Fibroblast of lung (primary cell): ENCODE measurements around the gene ZNF512B.

Experiments
- CTCF ChIP-seq, 2 donors: IDR thresholded peaks in 1 of 2; conservative IDR thresholded peaks in 1 of 2; 1 replicate in 1 of 2; 2 replicates in 1 of 2; pipeline ENCODE4 v1.5.1; 2011 to 2012; ENCODE audit warnings: low read length in 2 of 2, control low read depth in 1 of 2, inconsistent platforms in 1 of 2, low read depth in 1 of 2, mild to moderate bottlenecking in 1 of 2
- EZH2 ChIP-seq: IDR thresholded peaks from 2 replicates; pipeline ENCODE4 v1.5.1; 2012; ENCODE audit warnings: low read length, control low read depth, mild to moderate bottlenecking; ENCODE audit errors: missing control alignments

DNA sequence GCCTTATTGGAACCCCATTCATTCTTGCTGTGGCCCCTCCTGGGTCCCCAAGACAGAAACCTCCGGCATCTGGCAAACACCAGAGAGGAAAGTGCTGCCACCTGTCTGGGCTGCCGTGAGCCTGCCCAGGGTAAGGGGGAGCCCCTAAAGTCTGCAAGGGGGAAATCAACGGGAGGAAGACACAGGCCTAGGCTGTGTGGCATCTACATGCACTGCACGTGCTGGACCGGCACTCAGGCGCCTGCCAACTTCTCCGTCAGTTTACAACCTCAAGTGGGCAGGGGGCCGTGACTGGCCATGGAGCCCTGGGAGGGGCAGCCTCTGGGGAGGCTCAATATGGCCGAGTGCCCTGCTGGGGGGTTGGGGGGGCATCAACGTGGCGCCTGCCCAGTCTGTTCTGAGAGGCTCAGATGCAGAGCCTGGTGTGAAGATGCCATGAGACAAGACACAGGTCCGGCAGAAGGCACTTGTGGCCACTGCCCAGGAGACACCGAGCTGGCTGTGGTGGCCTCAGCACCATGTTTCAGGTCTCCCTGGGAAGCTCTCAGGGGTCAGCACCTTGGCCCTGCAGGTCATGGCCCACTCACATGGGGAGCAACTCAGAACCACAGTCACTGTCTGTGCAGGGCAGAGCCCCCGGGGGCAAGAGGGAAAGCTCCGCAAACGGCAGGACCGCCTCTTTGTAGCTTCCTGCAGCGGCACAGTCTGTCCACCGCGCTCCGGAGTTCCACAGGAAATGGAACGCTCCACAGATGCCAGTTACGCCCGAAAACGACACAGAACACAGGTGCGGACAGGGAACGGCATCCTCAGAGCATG is 21.9 kb downstream of the ZNF512B start:
- TF ChIP-seq CTCF (conservative IDR thresholded peaks at IDR 0.05 in 1 of 2, IDR thresholded peaks at IDR 0.05 in 1 of 2; ENCODE audit: low read depth in 1 of 2, low read length in 2 of 2) (no peak), EZH2 (no peak)
